Measurements from ENCODE around the gene ZFYVE1.

GRCh38 chr14:73057944-73058223 is 31.0 kb upstream of the ZFYVE1 start:
- TF ChIP-seq EZH2phosphoT487 (IDR thresholded peaks at IDR 0.05; ENCODE audit: borderline replicate concordance, low read length), result no peak
- TF ChIP-seq CTCF (conservative IDR thresholded peaks at IDR 0.05; ENCODE audit: low read depth, low read length), result no peak
- no peak for TF ChIP-seq EZH2 (IDR thresholded peaks at IDR 0.05; ENCODE audit: low read length, unreplicated experiment)
